Measurements from ENCODE around the gene ITIH4. TPM values are rescaled to one million over a fixed set of nuclear protein-coding genes. Genes with fewer than 3 reads are reported as not detected.

ITIH4 gene
- total and polyA plus RNA-seq, 2 of the 13 experiments (the other 11 are each of a cell fraction or from before 2014, with no cell fraction given), result 2.7 to 5.3 TPM

DNA sequence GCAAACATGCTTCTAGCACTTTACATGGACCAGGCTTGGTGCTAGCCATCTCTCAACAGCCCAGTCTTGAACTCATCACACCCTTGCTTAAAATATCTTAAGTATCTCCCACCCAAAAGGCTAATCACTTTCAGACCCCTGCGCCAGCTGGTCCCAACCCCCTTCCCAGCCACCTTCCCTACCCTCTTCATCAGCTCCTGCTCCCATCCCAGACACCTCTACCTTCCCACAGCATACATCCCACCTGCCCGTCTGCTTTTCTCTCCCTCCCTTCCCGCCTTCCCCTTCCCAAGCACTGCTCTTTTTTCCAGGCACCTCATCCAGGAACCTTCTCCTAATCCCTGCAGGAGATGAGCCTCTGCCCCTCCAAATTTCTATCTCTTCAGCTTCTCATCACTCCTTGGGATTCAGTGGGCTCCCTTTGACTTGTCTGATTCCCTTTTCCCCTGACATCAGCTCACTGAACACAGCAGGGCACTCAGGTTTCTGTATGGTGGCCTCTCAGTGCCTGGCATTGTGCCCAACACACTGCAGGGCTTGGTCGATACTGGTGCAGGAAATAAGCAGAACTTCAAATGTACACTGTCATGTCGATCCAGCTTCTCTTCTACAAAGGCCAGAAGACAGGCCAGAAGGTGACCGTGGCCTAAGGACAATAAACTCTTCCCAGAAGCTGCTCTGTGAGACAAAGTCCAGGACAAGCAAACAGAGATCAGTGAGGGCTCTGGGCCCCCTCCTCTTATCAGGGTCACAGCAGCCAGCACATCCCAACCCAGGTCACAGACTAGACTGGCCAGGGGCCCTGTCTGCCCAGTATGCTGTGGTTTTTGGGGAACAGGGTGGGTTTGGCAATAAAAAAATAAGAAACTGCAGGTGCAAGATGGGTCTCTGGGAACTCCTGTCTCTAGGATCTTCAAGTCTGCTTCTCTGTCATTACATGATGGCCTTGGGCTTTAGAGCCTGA lies 55.3 kb downstream of the ITIH4 start (continued):
- TF ChIP-seq FOXK1 (CRISPR knock-in tag; IDR thresholded peaks at IDR 0.05; ENCODE audit: borderline replicate concordance, low read depth) (peak; percentile 80; the same call in 1 of the 2 replicates), ZNF343 (CRISPR knock-in tag; IDR thresholded peaks at IDR 0.05) (0 out of 2 replicates have a peak, but pooled peaks have one; percentile 34), HNRNPUL1 (IDR thresholded peaks at IDR 0.05; ENCODE audit: low read depth, low read length) (no peak), NFAT5 (CRISPR knock-in tag; IDR thresholded peaks at IDR 0.05) (no peak), RARG (CRISPR knock-in tag; IDR thresholded peaks at IDR 0.05; ENCODE audit: low read depth) (no peak), ZFP41 (CRISPR knock-in tag; IDR thresholded peaks at IDR 0.05; ENCODE audit: borderline replicate concordance) (no peak), ZNF713 (CRISPR knock-in tag; IDR thresholded peaks at IDR 0.05) (no peak), HMG20B (CRISPR knock-in tag; conservative IDR thresholded peaks at IDR 0.05) (peak; percentile 65), ZNF564 (CRISPR knock-in tag; IDR thresholded peaks at IDR 0.05) (peak; percentile 51; the same call in 1 of the 2 replicates), ZNF484 (CRISPR knock-in tag; IDR thresholded peaks at IDR 0.05; ENCODE audit: borderline replicate concordance, low read depth) (no peak), DNMT3B (CRISPR knock-in tag; conservative IDR thresholded peaks at IDR 0.05) (no peak), ZNF17 (CRISPR knock-in tag; IDR thresholded peaks at IDR 0.05) (no peak), CENPX (CRISPR knock-in tag; IDR thresholded peaks at IDR 0.05) (no peak)
- TF ChIP-seq, protein P1, sequence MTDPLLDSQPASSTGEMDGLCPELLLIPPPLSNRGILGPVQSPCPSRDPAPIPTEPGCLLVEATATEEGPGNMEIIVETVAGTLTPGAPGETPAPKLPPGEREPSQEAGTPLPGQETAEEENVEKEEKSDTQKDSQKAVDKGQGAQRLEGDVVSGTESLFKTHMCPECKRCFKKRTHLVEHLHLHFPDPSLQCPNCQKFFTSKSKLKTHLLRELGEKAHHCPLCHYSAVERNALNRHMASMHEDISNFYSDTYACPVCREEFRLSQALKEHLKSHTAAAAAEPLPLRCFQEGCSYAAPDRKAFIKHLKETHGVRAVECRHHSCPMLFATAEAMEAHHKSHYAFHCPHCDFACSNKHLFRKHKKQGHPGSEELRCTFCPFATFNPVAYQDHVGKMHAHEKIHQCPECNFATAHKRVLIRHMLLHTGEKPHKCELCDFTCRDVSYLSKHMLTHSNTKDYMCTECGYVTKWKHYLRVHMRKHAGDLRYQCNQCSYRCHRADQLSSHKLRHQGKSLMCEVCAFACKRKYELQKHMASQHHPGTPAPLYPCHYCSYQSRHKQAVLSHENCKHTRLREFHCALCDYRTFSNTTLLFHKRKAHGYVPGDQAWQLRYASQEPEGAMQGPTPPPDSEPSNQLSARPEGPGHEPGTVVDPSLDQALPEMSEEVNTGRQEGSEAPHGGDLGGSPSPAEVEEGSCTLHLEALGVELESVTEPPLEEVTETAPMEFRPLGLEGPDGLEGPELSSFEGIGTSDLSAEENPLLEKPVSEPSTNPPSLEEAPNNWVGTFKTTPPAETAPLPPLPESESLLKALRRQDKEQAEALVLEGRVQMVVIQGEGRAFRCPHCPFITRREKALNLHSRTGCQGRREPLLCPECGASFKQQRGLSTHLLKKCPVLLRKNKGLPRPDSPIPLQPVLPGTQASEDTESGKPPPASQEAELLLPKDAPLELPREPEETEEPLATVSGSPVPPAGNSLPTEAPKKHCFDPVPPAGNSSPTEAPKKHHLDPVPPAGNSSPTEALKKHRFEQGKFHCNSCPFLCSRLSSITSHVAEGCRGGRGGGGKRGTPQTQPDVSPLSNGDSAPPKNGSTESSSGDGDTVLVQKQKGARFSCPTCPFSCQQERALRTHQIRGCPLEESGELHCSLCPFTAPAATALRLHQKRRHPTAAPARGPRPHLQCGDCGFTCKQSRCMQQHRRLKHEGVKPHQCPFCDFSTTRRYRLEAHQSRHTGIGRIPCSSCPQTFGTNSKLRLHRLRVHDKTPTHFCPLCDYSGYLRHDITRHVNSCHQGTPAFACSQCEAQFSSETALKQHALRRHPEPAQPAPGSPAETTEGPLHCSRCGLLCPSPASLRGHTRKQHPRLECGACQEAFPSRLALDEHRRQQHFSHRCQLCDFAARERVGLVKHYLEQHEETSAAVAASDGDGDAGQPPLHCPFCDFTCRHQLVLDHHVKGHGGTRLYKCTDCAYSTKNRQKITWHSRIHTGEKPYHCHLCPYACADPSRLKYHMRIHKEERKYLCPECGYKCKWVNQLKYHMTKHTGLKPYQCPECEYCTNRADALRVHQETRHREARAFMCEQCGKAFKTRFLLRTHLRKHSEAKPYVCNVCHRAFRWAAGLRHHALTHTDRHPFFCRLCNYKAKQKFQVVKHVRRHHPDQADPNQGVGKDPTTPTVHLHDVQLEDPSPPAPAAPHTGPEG (CRISPR knock-in tag; IDR thresholded peaks at IDR 0.05), result no peak
- TF ChIP-seq, protein P2, sequence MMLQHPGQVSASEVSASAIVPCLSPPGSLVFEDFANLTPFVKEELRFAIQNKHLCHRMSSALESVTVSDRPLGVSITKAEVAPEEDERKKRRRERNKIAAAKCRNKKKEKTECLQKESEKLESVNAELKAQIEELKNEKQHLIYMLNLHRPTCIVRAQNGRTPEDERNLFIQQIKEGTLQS (CRISPR knock-in tag; IDR thresholded peaks at IDR 0.05), result peak; percentile 24; the same call in 1 of the 2 replicates

Measured in HepG2 (cell line).